OCI-LY1 (cell line): ENCODE measurements around the gene TPM2.

Source experiments
- H2AFZ ChIP-seq: fragments of 200-600 bp; sonication (generic), shearing (Covaris generic); 2 replicates; pipeline ENCODE4 v1.6.0; 2014; ENCODE audit warnings: antibody characterized with exemption, mild to moderate bottlenecking, low read length
- H3F3A ChIP-seq: fragments of 200-600 bp; sonication (generic), shearing (Covaris generic); 2 replicates; pipeline ENCODE4 v1.6.0; 2014; ENCODE audit warnings: mild to moderate bottlenecking, antibody characterized with exemption, low read length, moderate library complexity; ENCODE audit not compliant: insufficient read depth
- H3K27ac ChIP-seq: fragments of 200-600 bp; sonication (generic); 2 replicates; pipeline ENCODE4 v1.5.1; 2014; ENCODE audit warnings: low read length, mixed run types, mild to moderate bottlenecking, low read depth; ENCODE audit not compliant: poor library complexity, severe bottlenecking
- H3K27me3 ChIP-seq: fragments of 200-600 bp; sonication (generic); 2 replicates; pipeline ENCODE4 v1.6.0; 2014; ENCODE audit warnings: antibody characterized with exemption, mild to moderate bottlenecking, low read length, moderate library complexity; ENCODE audit not compliant: insufficient read depth
- H3K36me3 ChIP-seq: fragments of 200-600 bp; sonication (generic); 2 replicates; pipeline ENCODE4 v1.6.1; 2014; ENCODE audit warnings: mild to moderate bottlenecking, antibody characterized with exemption, low read length, moderate library complexity, mixed read lengths; ENCODE audit not compliant: insufficient read depth
- H3K4me1 ChIP-seq: fragments of 200-600 bp; sonication (generic); 2 replicates; pipeline ENCODE4 v1.5.1; 2014; ENCODE audit warnings: mild to moderate bottlenecking, low read length, moderate library complexity; ENCODE audit not compliant: insufficient read depth, severe bottlenecking
- H3K4me2 ChIP-seq: fragments of 200-600 bp; sonication (generic), shearing (Covaris generic); 2 replicates; pipeline ENCODE4 v1.6.1; 2014; ENCODE audit warnings: low read length
- H3K4me3 ChIP-seq: fragments of 200-600 bp; sonication (generic); 2 replicates; pipeline ENCODE4 v1.5.1; 2014; ENCODE audit warnings: low read length, low read depth, mild to moderate bottlenecking, mixed read lengths; ENCODE audit not compliant: poor library complexity, severe bottlenecking
- H3K79me2 ChIP-seq: fragments of 200-600 bp; shearing (Covaris generic); 2 replicates; pipeline ENCODE4 v1.6.1; 2016; ENCODE audit warnings: mixed run types, low read length, mixed read lengths; ENCODE audit not compliant: insufficient read depth
- H3K9ac ChIP-seq: fragments of 200-600 bp; sonication (generic), shearing (Covaris generic); 2 replicates; pipeline ENCODE4 v1.6.1; 2014; ENCODE audit warnings: mild to moderate bottlenecking, low read length, mixed read lengths
- H3K9me2 ChIP-seq: fragments of 200-600 bp; sonication (generic), shearing (Covaris generic); 2 replicates; pipeline ENCODE4 v1.6.1; 2014; ENCODE audit warnings: low read depth, mild to moderate bottlenecking, low read length, mixed read lengths
- H3K9me3 ChIP-seq: fragments of 200-600 bp; shearing (Covaris generic); 2 replicates; pipeline ENCODE4 v1.6.1; 2014; ENCODE audit warnings: low read length, mixed read lengths
- H4K20me1 ChIP-seq: fragments of 200-600 bp; sonication (generic), shearing (Covaris generic); 2 replicates; pipeline ENCODE4 v1.6.0; 2016; ENCODE audit warnings: mild to moderate bottlenecking, low read length; ENCODE audit not compliant: insufficient read depth
- EZH2 ChIP-seq: fragments of 200-600 bp; sonication (generic), shearing (Covaris generic); IDR thresholded peaks from 2 replicates; pipeline ENCODE4 v1.8.0; 2017; ENCODE audit warnings: borderline replicate concordance, mixed run types, mild to moderate bottlenecking, antibody characterized with exemption, low read length, moderate library complexity, mixed read lengths
- TF ChIP-seq, protein P1 (sequence below): fragments of 200-600 bp; sonication (generic), shearing (Covaris generic); IDR thresholded peaks from 2 replicates; pipeline ENCODE4 v1.5.1; 2017; ENCODE audit warnings: mild to moderate bottlenecking, antibody characterized with exemption, low read length, moderate library complexity, mixed read lengths

TPM2 gene

DNA sequence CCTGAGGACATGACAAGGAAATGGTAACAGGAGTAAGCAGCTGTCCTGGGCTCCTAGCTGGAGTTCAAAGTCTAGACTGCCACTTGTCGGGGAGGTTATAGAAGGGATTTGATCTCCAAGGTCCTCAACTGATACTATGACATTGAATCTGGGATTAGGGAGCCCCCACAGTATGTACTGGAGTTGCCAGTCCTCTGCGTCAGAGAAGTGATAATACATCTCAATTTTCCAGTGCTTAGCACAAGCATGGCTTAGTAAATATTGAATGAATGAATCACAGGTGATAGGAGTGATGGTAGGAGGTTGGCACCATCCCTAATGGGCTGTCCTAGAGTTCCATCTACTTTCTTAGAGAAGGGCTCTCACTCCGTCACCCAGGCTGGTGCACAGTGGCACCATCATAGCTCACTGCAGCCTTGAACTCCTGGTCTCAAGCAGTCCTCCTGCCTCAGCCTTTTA is 6.2 kb upstream of the TPM2 start:
- TF ChIP-seq, protein P1, sequence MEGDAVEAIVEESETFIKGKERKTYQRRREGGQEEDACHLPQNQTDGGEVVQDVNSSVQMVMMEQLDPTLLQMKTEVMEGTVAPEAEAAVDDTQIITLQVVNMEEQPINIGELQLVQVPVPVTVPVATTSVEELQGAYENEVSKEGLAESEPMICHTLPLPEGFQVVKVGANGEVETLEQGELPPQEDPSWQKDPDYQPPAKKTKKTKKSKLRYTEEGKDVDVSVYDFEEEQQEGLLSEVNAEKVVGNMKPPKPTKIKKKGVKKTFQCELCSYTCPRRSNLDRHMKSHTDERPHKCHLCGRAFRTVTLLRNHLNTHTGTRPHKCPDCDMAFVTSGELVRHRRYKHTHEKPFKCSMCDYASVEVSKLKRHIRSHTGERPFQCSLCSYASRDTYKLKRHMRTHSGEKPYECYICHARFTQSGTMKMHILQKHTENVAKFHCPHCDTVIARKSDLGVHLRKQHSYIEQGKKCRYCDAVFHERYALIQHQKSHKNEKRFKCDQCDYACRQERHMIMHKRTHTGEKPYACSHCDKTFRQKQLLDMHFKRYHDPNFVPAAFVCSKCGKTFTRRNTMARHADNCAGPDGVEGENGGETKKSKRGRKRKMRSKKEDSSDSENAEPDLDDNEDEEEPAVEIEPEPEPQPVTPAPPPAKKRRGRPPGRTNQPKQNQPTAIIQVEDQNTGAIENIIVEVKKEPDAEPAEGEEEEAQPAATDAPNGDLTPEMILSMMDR = no peak
- no peak for TF ChIP-seq EZH2
- H3K36me3 ChIP-seq = peaks cover 54% of the 10 kb centered on the region
- H3K27me3 ChIP-seq = no peaks in the 10 kb centered on the region
- H3K27ac ChIP-seq = no peak overlapping the region
- H4K20me1 ChIP-seq = no peaks in the 10 kb centered on the region
- H3K9me3 ChIP-seq = no peaks in the 10 kb centered on the region
- H3K9ac ChIP-seq = no peak overlapping the region
- H3K4me3 ChIP-seq = no peak overlapping the region
- no peaks in the 10 kb centered on the region for H3K9me2 ChIP-seq
- 0 out of 2 replicates have a peak, but pooled peaks cover 3% of the 10 kb centered on the region for H3F3A ChIP-seq
- H3K79me2 ChIP-seq = no peaks in the 10 kb centered on the region
- peaks cover 4% of the 10 kb centered on the region for H3K4me1 ChIP-seq
- no peak overlapping the region for H3K4me2 ChIP-seq
- H2AFZ ChIP-seq = no peak overlapping the region

- no peaks in the 10 kb centered on the region for H3K9me2 ChIP-seq
- peaks cover 12% of the 10 kb centered on the region; the same call in 1 of the 2 replicates for H3K36me3 ChIP-seq
- no peak overlapping the region for H3K4me3 ChIP-seq
- H3K79me2 ChIP-seq = no peaks in the 10 kb centered on the region
- H3K4me2 ChIP-seq = no peak overlapping the region
- no peaks in the 10 kb centered on the region for H4K20me1 ChIP-seq
- no peak overlapping the region for H2AFZ ChIP-seq
- no peak for TF ChIP-seq EZH2
- TF ChIP-seq, protein P1 = no peak
- H3K27me3 ChIP-seq = no peaks in the 10 kb centered on the region
- peaks cover 32% of the 10 kb centered on the region for H3K4me1 ChIP-seq
- no peaks in the 10 kb centered on the region for H3K9me3 ChIP-seq
- no peak overlapping the region for H3K27ac ChIP-seq
- H3K9ac ChIP-seq = no peak overlapping the region
- H3F3A ChIP-seq = 0 out of 2 replicates have a peak, but pooled peaks cover 3% of the 10 kb centered on the region
Observed at GRCh38 chr9:35691757-35692301, 2.1 kb upstream of the TPM2 start.

DNA sequence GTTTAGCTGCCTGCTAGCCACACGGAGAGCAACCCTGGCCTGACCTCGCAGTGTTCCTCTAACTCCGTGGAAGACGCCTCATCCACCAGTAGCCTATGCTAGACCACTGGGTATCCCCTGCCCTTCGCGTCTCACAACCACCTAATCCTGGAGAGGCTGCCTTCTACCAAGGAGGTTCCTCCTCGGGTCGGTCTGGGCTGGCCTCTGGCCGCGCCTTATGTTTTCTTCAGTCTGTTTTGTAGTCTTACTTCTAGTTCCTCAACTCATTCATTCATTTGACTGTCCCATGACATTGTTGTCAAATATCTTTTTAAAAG is 1.6 kb upstream of the TPM2 start:
- no peak overlapping the region for H3K27ac ChIP-seq
- peaks cover 8% of the 10 kb centered on the region; the same call in 1 of the 2 replicates for H3K36me3 ChIP-seq
- H3K9me2 ChIP-seq = no peaks in the 10 kb centered on the region
- H3K4me3 ChIP-seq = peak overlapping the region; percentile 66
- H3K4me1 ChIP-seq = peaks cover 37% of the 10 kb centered on the region
- no peak overlapping the region for H2AFZ ChIP-seq
- H3K79me2 ChIP-seq = no peaks in the 10 kb centered on the region
- H3K4me2 ChIP-seq = peak overlapping the region; percentile 81
- H3K9ac ChIP-seq = no peak overlapping the region; the same call in 1 of the 2 replicates
- H3K27me3 ChIP-seq = no peaks in the 10 kb centered on the region
- no peaks in the 10 kb centered on the region for H4K20me1 ChIP-seq
- 0 out of 2 replicates have a peak, but pooled peaks cover 3% of the 10 kb centered on the region for H3F3A ChIP-seq
- TF ChIP-seq EZH2 = no peak
- TF ChIP-seq, protein P1 = no peak
- H3K9me3 ChIP-seq = no peaks in the 10 kb centered on the region
